ENCODE data around the gene CADM3.

The CADM3 gene

GRCh38 chr1:159205225-159205624, 33.8 kb downstream of the CADM3 start:
- Histone ChIP-seq H3K9ac (ENCODE audit: low read depth in 1 of 2, low read length in 2 of 2) (no peak overlapping the region), H3K4me3 (ENCODE audit: low read depth in 1 of 2, low read length in 2 of 2) (no peak overlapping the region)

GRCh38 chr1:159206110-159206509, 34.7 kb downstream of the CADM3 start:
- no peak overlapping the region for H3K9ac ChIP-seq (ENCODE audit: low read depth in 1 of 2, low read length in 2 of 2)
- no peaks in the 10 kb centered on the region for H3K36me3 ChIP-seq (ENCODE audit: control insufficient read depth in 1 of 2, insufficient read depth in 2 of 2, low read length in 2 of 2)
- no peaks in the 10 kb centered on the region for H3K9me3 ChIP-seq (ENCODE audit: control insufficient read depth in 1 of 2, low read length in 2 of 2)
- H3K4me3 ChIP-seq (ENCODE audit: low read depth in 1 of 2, low read length in 2 of 2) = no peak overlapping the region
- no peaks in the 10 kb centered on the region for H3K4me1 ChIP-seq (ENCODE audit: control insufficient read depth in 1 of 2, insufficient read depth in 2 of 2, low read length in 2 of 2)
- H3K27ac ChIP-seq (ENCODE audit: low read depth, low read length) = no peak overlapping the region
- peaks cover 12 to 13% of the 10 kb centered on the region in 2 donors for H3K27me3 ChIP-seq (ENCODE audit: control insufficient read depth in 1 of 2, insufficient read depth in 2 of 2, low read length in 2 of 2)

More at GRCh38 chr1:159205225-159205624, 33.8 kb downstream of the CADM3 start:
- Histone ChIP-seq H3K27me3 (ENCODE audit: control insufficient read depth in 1 of 2, insufficient read depth in 2 of 2, low read length in 2 of 2) (peaks cover 12 to 13% of the 10 kb centered on the region in 2 donors), H3K27ac (ENCODE audit: low read depth, low read length) (no peak overlapping the region), H3K9me3 (ENCODE audit: control insufficient read depth in 1 of 2, low read length in 2 of 2) (no peaks in the 10 kb centered on the region), H3K4me1 (ENCODE audit: control insufficient read depth in 1 of 2, insufficient read depth in 2 of 2, low read length in 2 of 2) (no peaks in the 10 kb centered on the region), H3K36me3 (ENCODE audit: control insufficient read depth in 1 of 2, insufficient read depth in 2 of 2, low read length in 2 of 2) (no peaks in the 10 kb centered on the region)

GRCh38 chr1:159207080-159207479, 35.7 kb downstream of the CADM3 start:
- H3K4me3 ChIP-seq (ENCODE audit: low read depth in 1 of 2, low read length in 2 of 2) = no peak overlapping the region
- H3K27ac ChIP-seq (ENCODE audit: low read depth, low read length) = no peak overlapping the region
- H3K4me1 ChIP-seq (ENCODE audit: control insufficient read depth in 1 of 2, insufficient read depth in 2 of 2, low read length in 2 of 2) = no peaks in the 10 kb centered on the region
- no peak overlapping the region for H3K9ac ChIP-seq (ENCODE audit: low read depth in 1 of 2, low read length in 2 of 2)
- no peaks in the 10 kb centered on the region for H3K9me3 ChIP-seq (ENCODE audit: control insufficient read depth in 1 of 2, low read length in 2 of 2)
- no peaks in the 10 kb centered on the region for H3K36me3 ChIP-seq (ENCODE audit: control insufficient read depth in 1 of 2, insufficient read depth in 2 of 2, low read length in 2 of 2)
- H3K27me3 ChIP-seq (ENCODE audit: control insufficient read depth in 1 of 2, insufficient read depth in 2 of 2, low read length in 2 of 2) = peaks cover 10 to 12% of the 10 kb centered on the region in 2 donors

DNA sequence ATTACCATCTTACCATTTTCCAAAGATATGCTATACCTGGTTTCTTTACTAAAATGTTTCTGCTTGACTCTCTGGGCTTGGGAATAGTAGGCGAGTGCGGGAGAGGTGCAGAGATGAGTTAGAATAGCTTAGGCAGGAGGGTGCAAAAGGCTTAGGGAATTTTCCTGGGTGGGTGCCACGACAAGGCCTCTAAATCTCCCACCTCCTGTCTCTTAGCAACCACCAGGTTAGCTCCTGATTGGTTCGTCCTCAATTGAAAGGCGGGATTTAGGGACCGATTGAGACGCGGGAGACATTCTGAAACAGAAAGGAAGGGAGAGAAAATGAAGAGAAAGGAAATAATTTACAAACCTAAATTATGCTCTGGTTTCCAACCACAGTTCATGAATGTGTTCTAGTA, 36.4 kb downstream of the CADM3 start:
- Histone ChIP-seq H3K27ac (ENCODE audit: low read depth, low read length) (no peak overlapping the region), H3K4me1 (ENCODE audit: control insufficient read depth in 1 of 2, insufficient read depth in 2 of 2, low read length in 2 of 2) (no peaks in the 10 kb centered on the region), H3K9me3 (ENCODE audit: control insufficient read depth in 1 of 2, low read length in 2 of 2) (no peaks in the 10 kb centered on the region), H3K36me3 (ENCODE audit: control insufficient read depth in 1 of 2, insufficient read depth in 2 of 2, low read length in 2 of 2) (no peaks in the 10 kb centered on the region), H3K27me3 (ENCODE audit: control insufficient read depth in 1 of 2, insufficient read depth in 2 of 2, low read length in 2 of 2) (peaks cover 10 to 12% of the 10 kb centered on the region in 2 donors), H3K9ac (ENCODE audit: low read depth in 1 of 2, low read length in 2 of 2) (no peak overlapping the region), H3K4me3 (ENCODE audit: low read depth in 1 of 2, low read length in 2 of 2) (no peak overlapping the region)

GRCh38 chr1:159208175-159208825, 36.9 kb downstream of the CADM3 start:
- Histone ChIP-seq H3K36me3 (ENCODE audit: control insufficient read depth in 1 of 2, insufficient read depth in 2 of 2, low read length in 2 of 2) (no peaks in the 10 kb centered on the region), H3K9ac (ENCODE audit: low read depth in 1 of 2, low read length in 2 of 2) (no peak overlapping the region), H3K27me3 (ENCODE audit: control insufficient read depth in 1 of 2, insufficient read depth in 2 of 2, low read length in 2 of 2) (peaks cover 10 to 12% of the 10 kb centered on the region in 2 donors), H3K9me3 (ENCODE audit: control insufficient read depth in 1 of 2, low read length in 2 of 2) (no peaks in the 10 kb centered on the region), H3K4me3 (ENCODE audit: low read depth in 1 of 2, low read length in 2 of 2) (no peak overlapping the region), H3K27ac (ENCODE audit: low read depth, low read length) (no peak overlapping the region), H3K4me1 (ENCODE audit: control insufficient read depth in 1 of 2, insufficient read depth in 2 of 2, low read length in 2 of 2) (no peaks in the 10 kb centered on the region)

- Histone ChIP-seq H3K9ac (ENCODE audit: low read depth in 1 of 2, low read length in 2 of 2) (no peak overlapping the region), H3K27ac (ENCODE audit: low read depth, low read length) (no peak overlapping the region), H3K36me3 (ENCODE audit: control insufficient read depth in 1 of 2, insufficient read depth in 2 of 2, low read length in 2 of 2) (no peaks in the 10 kb centered on the region), H3K9me3 (ENCODE audit: control insufficient read depth in 1 of 2, low read length in 2 of 2) (no peaks in the 10 kb centered on the region), H3K27me3 (ENCODE audit: control insufficient read depth in 1 of 2, insufficient read depth in 2 of 2, low read length in 2 of 2) (peaks cover 10 to 12% of the 10 kb centered on the region in 2 donors), H3K4me1 (ENCODE audit: control insufficient read depth in 1 of 2, insufficient read depth in 2 of 2, low read length in 2 of 2) (no peaks in the 10 kb centered on the region), H3K4me3 (ENCODE audit: low read depth in 1 of 2, low read length in 2 of 2) (no peak overlapping the region)
Measured at GRCh38 chr1:159209061-159209460, 37.6 kb downstream of the CADM3 start.

- Histone ChIP-seq H3K4me1 (ENCODE audit: control insufficient read depth in 1 of 2, insufficient read depth in 2 of 2, low read length in 2 of 2) (no peaks in the 10 kb centered on the region), H3K9ac (ENCODE audit: low read depth in 1 of 2, low read length in 2 of 2) (no peak overlapping the region), H3K4me3 (ENCODE audit: low read depth in 1 of 2, low read length in 2 of 2) (no peak overlapping the region), H3K36me3 (ENCODE audit: control insufficient read depth in 1 of 2, insufficient read depth in 2 of 2, low read length in 2 of 2) (no peaks in the 10 kb centered on the region), H3K27ac (ENCODE audit: low read depth, low read length) (no peak overlapping the region), H3K27me3 (ENCODE audit: control insufficient read depth in 1 of 2, insufficient read depth in 2 of 2, low read length in 2 of 2) (peaks cover 0 to 15% of the 10 kb centered on the region in 2 donors), H3K9me3 (ENCODE audit: control insufficient read depth in 1 of 2, low read length in 2 of 2) (no peaks in the 10 kb centered on the region)
Measured at GRCh38 chr1:159211331-159212136, 40.1 kb downstream of the CADM3 start.

- Histone ChIP-seq H3K27ac (ENCODE audit: low read depth, low read length) (no peak overlapping the region), H3K9ac (ENCODE audit: low read depth in 1 of 2, low read length in 2 of 2) (no peak overlapping the region), H3K4me3 (ENCODE audit: low read depth in 1 of 2, low read length in 2 of 2) (no peak overlapping the region), H3K9me3 (ENCODE audit: control insufficient read depth in 1 of 2, low read length in 2 of 2) (no peaks in the 10 kb centered on the region), H3K27me3 (ENCODE audit: control insufficient read depth in 1 of 2, insufficient read depth in 2 of 2, low read length in 2 of 2) (peaks cover 0 to 7% of the 10 kb centered on the region in 2 donors), H3K36me3 (ENCODE audit: control insufficient read depth in 1 of 2, insufficient read depth in 2 of 2, low read length in 2 of 2) (no peaks in the 10 kb centered on the region), H3K4me1 (ENCODE audit: control insufficient read depth in 1 of 2, insufficient read depth in 2 of 2, low read length in 2 of 2) (no peaks in the 10 kb centered on the region)
Measured at GRCh38 chr1:159212596-159212995, 41.2 kb downstream of the CADM3 start.

DNA sequence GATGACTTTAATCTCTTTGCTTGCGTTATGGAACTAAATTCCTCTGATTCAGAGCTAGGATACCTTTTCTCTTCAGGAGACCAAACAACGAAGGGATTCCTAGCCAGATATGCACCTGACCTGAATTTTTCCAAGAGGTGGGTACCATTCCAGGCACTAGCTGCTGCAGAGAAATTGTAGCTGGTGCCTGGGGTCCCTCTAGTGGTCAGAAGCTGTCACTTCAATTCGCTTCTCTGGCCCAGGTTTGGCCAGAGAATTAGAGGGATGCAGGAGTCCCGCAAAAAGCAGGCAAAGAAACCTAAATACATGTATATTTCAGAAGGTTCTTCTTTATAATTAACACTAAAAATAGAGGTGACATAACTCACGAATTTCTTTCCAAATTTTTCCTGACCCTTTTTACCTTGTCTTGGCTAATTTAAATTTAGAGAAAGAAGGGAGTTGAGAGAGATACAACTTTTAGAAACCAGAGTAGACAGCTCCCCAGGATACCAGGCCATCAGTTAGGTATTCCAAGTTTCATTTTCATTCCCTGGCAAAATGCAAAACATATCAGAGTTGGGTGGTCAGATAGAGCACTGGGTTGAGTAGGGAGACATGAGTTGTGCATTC, 42.8 kb downstream of the CADM3 start:
- H3K27ac ChIP-seq (ENCODE audit: low read depth, low read length) = no peak overlapping the region
- H3K27me3 ChIP-seq (ENCODE audit: control insufficient read depth in 1 of 2, insufficient read depth in 2 of 2, low read length in 2 of 2) = peaks cover 0 to 4% of the 10 kb centered on the region in 2 donors
- H3K4me1 ChIP-seq (ENCODE audit: control insufficient read depth in 1 of 2, insufficient read depth in 2 of 2, low read length in 2 of 2) = no peaks in the 10 kb centered on the region
- no peaks in the 10 kb centered on the region for H3K36me3 ChIP-seq (ENCODE audit: control insufficient read depth in 1 of 2, insufficient read depth in 2 of 2, low read length in 2 of 2)
- no peaks in the 10 kb centered on the region for H3K9me3 ChIP-seq (ENCODE audit: control insufficient read depth in 1 of 2, low read length in 2 of 2)
- no peak overlapping the region for H3K9ac ChIP-seq (ENCODE audit: low read depth in 1 of 2, low read length in 2 of 2)
- no peak overlapping the region for H3K4me3 ChIP-seq (ENCODE audit: low read depth in 1 of 2, low read length in 2 of 2)

Measured in duodenal mucosa (tissue), 2 donors.